NCI-H1105 treated with DMSO at 0.1 percent for 48 hours (cell line): ENCODE data around the gene ATP5PD.

Experiments used
- DNase-seq: peaks from one replicate; lab custom pipeline; 2025; lab: John Stamatoyannopoulos, UW

The ATP5PD gene

GRCh38 chr17:75046407-75047289, at the start of gene ATP5PD, which contains the start of gene KCTD2:
Gene ATP5PD (minus strand): TSS chr17:75046969. CDS start chr17:75042650, 4,319 bp downstream.
Gene KCTD2 (plus strand): TSS chr17:75047225. CDS start chr17:75047251, 26 bp downstream.
- peak; percentile 92 for DNase-seq

GRCh38 chr17:75096082-75096625, 49.4 kb upstream of the ATP5PD start:
- DNase-seq, result no peak

GRCh38 chr17:75094871-75095399, 48.2 kb upstream of the ATP5PD start:
- no peak for DNase-seq

- no peak for DNase-seq
Measured at GRCh38 chr17:75093548-75094158, 46.9 kb upstream of the ATP5PD start.

GRCh38 chr17:75091855-75092327, 45.1 kb upstream of the ATP5PD start:
- no peak for DNase-seq

GRCh38 chr17:75090871-75091854, 44.4 kb upstream of the ATP5PD start:
- no peak for DNase-seq

GRCh38 chr17:75088465-75089417, 42.0 kb upstream of the ATP5PD start:
- DNase-seq, result no peak

GRCh38 chr17:75087558-75088453, 41.0 kb upstream of the ATP5PD start, which contains the start of gene SLC16A5:
Gene SLC16A5 (plus strand): TSS chr17:75087954. CDS start chr17:75093637, 5,683 bp downstream.
- DNase-seq, result no peak

- DNase-seq, result no peak
Measured at GRCh38 chr17:75087182-75087557, 40.4 kb upstream of the ATP5PD start.

- DNase-seq, result no peak
Measured at GRCh38 chr17:75086496-75087181, 39.9 kb upstream of the ATP5PD start.

- DNase-seq, result no peak
Measured at GRCh38 chr17:75084039-75084660, 37.4 kb upstream of the ATP5PD start.

GRCh38 chr17:75082683-75083082, 35.9 kb upstream of the ATP5PD start:
- DNase-seq, result no peak

- DNase-seq, result no peak
Measured at GRCh38 chr17:75081611-75082540, 35.1 kb upstream of the ATP5PD start.

- DNase-seq, result no peak
Measured at GRCh38 chr17:75079023-75079373, 32.2 kb upstream of the ATP5PD start.

GRCh38 chr17:75078284-75079022, 31.7 kb upstream of the ATP5PD start:
- no peak for DNase-seq
